ENCODE measurements around the gene MYO3B. TPM values are rescaled to one million over a fixed set of nuclear protein-coding genes. Genes with fewer than 3 reads are reported as not detected.

MYO3B gene
- total RNA-seq, 1 donor from 2014 or later, result 27.3 TPM

GRCh38 chr2:170675701-170676100 is 497.8 kb downstream of the MYO3B start:
- Mint-ChIP-seq H3K27ac (no peak overlapping the region), H3K27me3 (ENCODE audit: insufficient read depth, low read depth) (no peaks in the 10 kb centered on the region), H3K4me3 (no peak overlapping the region), H3K9me3 (no peaks in the 10 kb centered on the region), H3K4me1 (peaks cover 25% of the 10 kb centered on the region), H3K36me3 (no peaks in the 10 kb centered on the region)
- TF ChIP-seq EZH2phosphoT487 (IDR thresholded peaks at IDR 0.05) (no peak), CTCF (IDR thresholded peaks at IDR 0.05) (no peak), EZH2 (IDR thresholded peaks at IDR 0.05) (no peak)
- no peak for DNase-seq (ENCODE audit: low spot score)
- H4K20me1 ChIP-seq (ENCODE audit: low read depth), result no peaks in the 10 kb centered on the region
- no peaks in the 10 kb centered on the region for H3K36me3 ChIP-seq
- H3K79me2 ChIP-seq (ENCODE audit: low read depth), result no peaks in the 10 kb centered on the region
- H3K4me1 ChIP-seq, result peaks cover 32% of the 10 kb centered on the region
- H3K4me3 ChIP-seq, result no peak overlapping the region
- no peak overlapping the region for H2AFZ ChIP-seq (replicated peaks)
- no peaks in the 10 kb centered on the region for H3K9me3 ChIP-seq (ENCODE audit: low read depth)
- H3K27me3 ChIP-seq, result no peaks in the 10 kb centered on the region
- no peak overlapping the region for H3K9ac ChIP-seq
- no peak overlapping the region for H3K4me2 ChIP-seq
- no peak overlapping the region for H3K27ac ChIP-seq
- peaks cover 17% of the 10 kb centered on the region for H3F3A ChIP-seq (ENCODE audit: low read depth)

- Histone ChIP-seq H3K27ac (peak overlapping the region; percentile 2), H3K9me3 (ENCODE audit: low read depth) (no peaks in the 10 kb centered on the region), H3K9ac (no peak overlapping the region), H4K20me1 (ENCODE audit: low read depth) (no peaks in the 10 kb centered on the region), H3K36me3 (no peaks in the 10 kb centered on the region), H2AFZ (replicated peaks) (peak overlapping the region; percentile 77), H3K4me3 (no peak overlapping the region), H3K4me2 (peak overlapping the region; percentile 53), H3K27me3 (no peaks in the 10 kb centered on the region), H3K79me2 (ENCODE audit: low read depth) (no peaks in the 10 kb centered on the region), H3F3A (ENCODE audit: low read depth) (peaks cover 27% of the 10 kb centered on the region), H3K4me1 (peaks cover 31% of the 10 kb centered on the region)
- Mint-ChIP-seq H3K4me1 (peaks cover 37% of the 10 kb centered on the region), H3K4me3 (no peak overlapping the region), H3K27me3 (ENCODE audit: insufficient read depth, low read depth) (no peaks in the 10 kb centered on the region), H3K36me3 (no peaks in the 10 kb centered on the region), H3K9me3 (no peaks in the 10 kb centered on the region), H3K27ac (peak overlapping the region; percentile 39)
- no peak for TF ChIP-seq EZH2phosphoT487 (IDR thresholded peaks at IDR 0.05)
- no peak for TF ChIP-seq EZH2 (IDR thresholded peaks at IDR 0.05)
- TF ChIP-seq CTCF (IDR thresholded peaks at IDR 0.05), result no peak
- DNase-seq (ENCODE audit: low spot score), result peak; percentile 26
Measured at GRCh38 chr2:170679607-170680079, 501.7 kb downstream of the MYO3B start.

GRCh38 chr2:170680172-170680941 is 502.4 kb downstream of the MYO3B start:
- peak overlapping the region; percentile 55 for H3K27ac ChIP-seq
- Mint-ChIP-seq H3K4me3 (peak overlapping the region; percentile 25), H3K4me1 (peaks cover 41% of the 10 kb centered on the region), H3K27ac (peak overlapping the region; percentile 64), H3K36me3 (no peaks in the 10 kb centered on the region), H3K9me3 (no peaks in the 10 kb centered on the region), H3K27me3 (ENCODE audit: insufficient read depth, low read depth) (no peaks in the 10 kb centered on the region)
- DNase-seq (ENCODE audit: low spot score), result no peak
- H3K4me1 ChIP-seq, result peaks cover 35% of the 10 kb centered on the region
- H3K27me3 ChIP-seq, result no peaks in the 10 kb centered on the region
- peak overlapping the region; percentile 53 for H3K4me2 ChIP-seq
- no peak overlapping the region for H3K9ac ChIP-seq
- no peaks in the 10 kb centered on the region for H4K20me1 ChIP-seq (ENCODE audit: low read depth)
- no peaks in the 10 kb centered on the region for H3K79me2 ChIP-seq (ENCODE audit: low read depth)
- H3K9me3 ChIP-seq (ENCODE audit: low read depth), result no peaks in the 10 kb centered on the region
- H3K4me3 ChIP-seq, result no peak overlapping the region
- peak overlapping the region; percentile 77 for H2AFZ ChIP-seq (replicated peaks)
- peaks cover 30% of the 10 kb centered on the region for H3F3A ChIP-seq (ENCODE audit: low read depth)
- H3K36me3 ChIP-seq, result no peaks in the 10 kb centered on the region
- no peak for TF ChIP-seq EZH2 (IDR thresholded peaks at IDR 0.05)
- no peak for TF ChIP-seq CTCF (IDR thresholded peaks at IDR 0.05)
- no peak for TF ChIP-seq EZH2phosphoT487 (IDR thresholded peaks at IDR 0.05)
